ENCODE measurements around the gene INHBE.
"Not testable (repeated sequence)": the region's sequence is repeated elsewhere in the genome, so short reads cannot be mapped to it uniquely, and the experiment has no call there.

Gene INHBE

GRCh38 chr12:57429473-57430111, 25.5 kb upstream of the INHBE start:
- peak overlapping the region; percentile 57 for H3K4me3 ChIP-seq (ENCODE audit: extremely low read depth, insufficient read depth, low read length, poor library complexity, severe bottlenecking)
- H3K4me1 ChIP-seq (ENCODE audit: control insufficient read depth, insufficient read depth, low read length, poor library complexity, severe bottlenecking): no peaks in the 10 kb centered on the region
- H3K9me3 ChIP-seq (ENCODE audit: control insufficient read depth, low read length): no peaks in the 10 kb centered on the region
- 31 to 49% methylated on average over 5 to 6 of the region's 9 CpGs for WGBS, 2 experiments (ENCODE audit: insufficient coverage in 2 of 2)
- peak overlapping the region; percentile 95 for H3K27ac ChIP-seq (ENCODE audit: low read depth, low read length, severe bottlenecking)
- peaks cover 9% of the 10 kb centered on the region for H3K36me3 ChIP-seq (ENCODE audit: control insufficient read depth, insufficient read depth, low read length)

GRCh38 chr12:57430112-57430930, 24.8 kb upstream of the INHBE start:
- Histone ChIP-seq H3K4me3 (ENCODE audit: extremely low read depth, insufficient read depth, low read length, poor library complexity, severe bottlenecking) (peak overlapping the region; percentile 57), H3K4me1 (ENCODE audit: control insufficient read depth, insufficient read depth, low read length, poor library complexity, severe bottlenecking) (no peaks in the 10 kb centered on the region), H3K9me3 (ENCODE audit: control insufficient read depth, low read length) (no peaks in the 10 kb centered on the region), H3K36me3 (ENCODE audit: control insufficient read depth, insufficient read depth, low read length) (peaks cover 4% of the 10 kb centered on the region), H3K27ac (ENCODE audit: low read depth, low read length, severe bottlenecking) (peak overlapping the region; percentile 95)
- 0 to 2% methylated on average over 29 to 37 of the region's 74 CpGs for WGBS, 2 experiments (ENCODE audit: insufficient coverage in 2 of 2)

- peak within 1 kb of the TSS; percentile 95 for H3K27ac ChIP-seq (ENCODE audit: low read depth, low read length, severe bottlenecking)
- H3K36me3 ChIP-seq (ENCODE audit: control insufficient read depth, insufficient read depth, low read length): no peaks in the 10 kb centered on the region
- peak within 1 kb of the TSS; percentile 57 for H3K4me3 ChIP-seq (ENCODE audit: extremely low read depth, insufficient read depth, low read length, poor library complexity, severe bottlenecking)
- 9 to 10% methylated on average over 28 to 33 of the region's 41 CpGs for whole genome bisulfite sequencing, 2 experiments (ENCODE audit: insufficient coverage in 2 of 2)
- H3K9me3 ChIP-seq (ENCODE audit: control insufficient read depth, low read length): no peaks in the 10 kb centered on the region
- H3K4me1 ChIP-seq (ENCODE audit: control insufficient read depth, insufficient read depth, low read length, poor library complexity, severe bottlenecking): no peaks in the 10 kb centered on the region
Measured at GRCh38 chr12:57430931-57431566, 24.1 kb upstream of the INHBE start, which contains the start of gene R3HDM2. TSS of gene R3HDM2 (minus strand) at chr12:57431043. CDS start at chr12:57310428, 120,615 bp downstream.

GRCh38 chr12:57431654-57432188, 23.4 kb upstream of the INHBE start:
- H3K36me3 ChIP-seq (ENCODE audit: control insufficient read depth, insufficient read depth, low read length): no peaks in the 10 kb centered on the region
- no peaks in the 10 kb centered on the region for H3K9me3 ChIP-seq (ENCODE audit: control insufficient read depth, low read length)
- peak overlapping the region; percentile 95 for H3K27ac ChIP-seq (ENCODE audit: low read depth, low read length, severe bottlenecking)
- 95% methylated on average over 4 to 7 of the region's 11 CpGs for WGBS, 2 experiments (ENCODE audit: insufficient coverage in 2 of 2)
- peak overlapping the region; percentile 57 for H3K4me3 ChIP-seq (ENCODE audit: extremely low read depth, insufficient read depth, low read length, poor library complexity, severe bottlenecking)
- H3K4me1 ChIP-seq (ENCODE audit: control insufficient read depth, insufficient read depth, low read length, poor library complexity, severe bottlenecking): no peaks in the 10 kb centered on the region

GRCh38 chr12:57433370-57433769, 21.7 kb upstream of the INHBE start:
- Histone ChIP-seq H3K27ac (ENCODE audit: low read depth, low read length, severe bottlenecking) (no peak overlapping the region), H3K4me1 (ENCODE audit: control insufficient read depth, insufficient read depth, low read length, poor library complexity, severe bottlenecking) (no peaks in the 10 kb centered on the region), H3K9me3 (ENCODE audit: control insufficient read depth, low read length) (no peaks in the 10 kb centered on the region), H3K36me3 (ENCODE audit: control insufficient read depth, insufficient read depth, low read length) (no peaks in the 10 kb centered on the region), H3K4me3 (ENCODE audit: extremely low read depth, insufficient read depth, low read length, poor library complexity, severe bottlenecking) (no peak overlapping the region)
- 86 to 88% methylated on average over 3 of the region's 3 CpGs for WGBS, 2 experiments (ENCODE audit: insufficient coverage in 2 of 2)

GRCh38 chr12:57434517-57435223, 20.4 kb upstream of the INHBE start, which contains the start of gene INHBC:
TSS of gene INHBC (plus strand) at chr12:57434784. CDS start at chr12:57434887, 103 bp downstream.
- H3K36me3 ChIP-seq (ENCODE audit: control insufficient read depth, insufficient read depth, low read length): no peaks in the 10 kb centered on the region
- H3K4me3 ChIP-seq (ENCODE audit: extremely low read depth, insufficient read depth, low read length, poor library complexity, severe bottlenecking): no peak within 1 kb of the TSS
- H3K4me1 ChIP-seq (ENCODE audit: control insufficient read depth, insufficient read depth, low read length, poor library complexity, severe bottlenecking): no peaks in the 10 kb centered on the region
- H3K9me3 ChIP-seq (ENCODE audit: control insufficient read depth, low read length): no peaks in the 10 kb centered on the region
- 86 to 95% methylated on average over 7 to 8 of the region's 8 CpGs for WGBS, 2 experiments (ENCODE audit: insufficient coverage in 2 of 2)
- H3K27ac ChIP-seq (ENCODE audit: low read depth, low read length, severe bottlenecking): no peak within 1 kb of the TSS

GRCh38 chr12:57435293-57435692, 19.8 kb upstream of the INHBE start:
- Histone ChIP-seq H3K36me3 (ENCODE audit: control insufficient read depth, insufficient read depth, low read length) (no peaks in the 10 kb centered on the region), H3K4me1 (ENCODE audit: control insufficient read depth, insufficient read depth, low read length, poor library complexity, severe bottlenecking) (no peaks in the 10 kb centered on the region), H3K27ac (ENCODE audit: low read depth, low read length, severe bottlenecking) (no peak overlapping the region), H3K4me3 (ENCODE audit: extremely low read depth, insufficient read depth, low read length, poor library complexity, severe bottlenecking) (no peak overlapping the region), H3K9me3 (ENCODE audit: control insufficient read depth, low read length) (no peaks in the 10 kb centered on the region)
- 75 to 83% methylated on average over 3 to 4 of the region's 4 CpGs for WGBS, 2 experiments (ENCODE audit: insufficient coverage in 2 of 2)

- Histone ChIP-seq H3K27ac (ENCODE audit: low read depth, low read length, severe bottlenecking) (no peak overlapping the region), H3K36me3 (ENCODE audit: control insufficient read depth, insufficient read depth, low read length) (no peaks in the 10 kb centered on the region), H3K4me1 (ENCODE audit: control insufficient read depth, insufficient read depth, low read length, poor library complexity, severe bottlenecking) (no peaks in the 10 kb centered on the region), H3K9me3 (ENCODE audit: control insufficient read depth, low read length) (peaks cover 6% of the 10 kb centered on the region), H3K4me3 (ENCODE audit: extremely low read depth, insufficient read depth, low read length, poor library complexity, severe bottlenecking) (no peak overlapping the region)
- WGBS, 2 experiments (ENCODE audit: insufficient coverage in 2 of 2): 100% methylated on average over 1 of the region's 1 CpG
Measured at GRCh38 chr12:57438400-57438799, 16.7 kb upstream of the INHBE start.

GRCh38 chr12:57439762-57440266, 15.3 kb upstream of the INHBE start:
- Histone ChIP-seq H3K27ac (ENCODE audit: low read depth, low read length, severe bottlenecking) (no peak overlapping the region), H3K4me1 (ENCODE audit: control insufficient read depth, insufficient read depth, low read length, poor library complexity, severe bottlenecking) (no peaks in the 10 kb centered on the region), H3K9me3 (ENCODE audit: control insufficient read depth, low read length) (peaks cover 6% of the 10 kb centered on the region), H3K4me3 (ENCODE audit: extremely low read depth, insufficient read depth, low read length, poor library complexity, severe bottlenecking) (no peak overlapping the region), H3K36me3 (ENCODE audit: control insufficient read depth, insufficient read depth, low read length) (no peaks in the 10 kb centered on the region)
- 80 to 90% methylated on average over 1 to 2 of the region's 4 CpGs for WGBS, 2 experiments (ENCODE audit: insufficient coverage in 2 of 2)

- H3K36me3 ChIP-seq (ENCODE audit: control insufficient read depth, insufficient read depth, low read length); H3K27ac ChIP-seq (ENCODE audit: low read depth, low read length, severe bottlenecking); H3K9me3 ChIP-seq (ENCODE audit: control insufficient read depth, low read length); H3K4me3 ChIP-seq (ENCODE audit: extremely low read depth, insufficient read depth, low read length, poor library complexity, severe bottlenecking); H3K4me1 ChIP-seq (ENCODE audit: control insufficient read depth, insufficient read depth, low read length, poor library complexity, severe bottlenecking): not testable (repeated sequence)
- WGBS, 2 experiments (ENCODE audit: insufficient coverage in 2 of 2): no CpG with 5 or more reads among the region's 2 CpGs
Measured at GRCh38 chr12:57441393-57441792, 13.7 kb upstream of the INHBE start.

Data from mesodermal cell (in vitro differentiated cells).